HG03097 (cell line): Measurements from ENCODE around the gene APBB2.
A peak's percentile ranks its signal among the peaks of the same experiment; 100 is the strongest.

Experiments used
- ATAC-seq: cut with Tn5 transposase; IDR thresholded peaks from one replicate; pipeline ENCODE4 v1.9.1; 2021; ENCODE audit not compliant: unreplicated experiment, low FRiP score

Gene APBB2

DNA sequence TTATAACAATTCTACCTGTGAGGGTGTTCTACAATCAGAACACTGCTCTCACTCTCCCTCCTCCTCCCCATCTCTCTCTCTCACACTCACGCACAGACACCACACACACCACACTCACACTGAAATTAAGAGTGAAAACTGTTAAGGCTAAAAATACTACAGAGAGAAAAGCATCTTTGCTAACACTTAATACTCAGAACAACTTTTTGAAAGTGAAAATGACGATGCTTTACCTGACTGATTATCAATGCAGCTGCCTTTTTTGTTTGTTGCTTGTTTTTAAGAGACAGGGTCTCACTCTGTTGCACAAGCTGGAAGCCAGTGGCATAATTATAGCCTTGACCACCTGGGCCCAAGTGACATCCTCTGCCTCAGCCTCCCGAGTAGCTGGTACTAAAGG lies 222.4 kb downstream of the APBB2 start:
- peak; percentile 57 for ATAC-seq

DNA sequence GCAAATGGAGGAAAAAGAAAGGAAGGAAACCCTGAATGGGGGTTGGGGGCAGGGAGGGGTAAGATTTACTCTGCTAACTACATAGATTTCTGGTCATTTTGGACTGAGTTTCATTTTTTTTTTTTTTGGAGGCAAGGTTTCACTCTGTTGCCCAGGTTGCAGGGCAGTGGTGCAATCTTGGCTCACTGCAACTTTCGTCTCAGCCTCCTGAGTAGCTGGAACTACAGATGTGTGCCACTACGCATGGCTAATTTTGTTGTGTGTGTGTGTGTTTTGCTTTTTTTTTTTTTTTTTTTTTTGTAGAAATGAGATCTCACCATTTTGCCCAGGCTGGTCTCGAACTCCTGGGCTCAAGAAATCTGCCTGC lies 223.5 kb downstream of the APBB2 start:
- ATAC-seq: no peak

GRCh38 chr4:40990236-40990898 lies 224.0 kb downstream of the APBB2 start:
- ATAC-seq: no peak

- no peak for ATAC-seq
Measured at GRCh38 chr4:40987151-40987550, 227.2 kb downstream of the APBB2 start.

- no peak for ATAC-seq
Measured at GRCh38 chr4:40986375-40986774, 228.0 kb downstream of the APBB2 start.

DNA sequence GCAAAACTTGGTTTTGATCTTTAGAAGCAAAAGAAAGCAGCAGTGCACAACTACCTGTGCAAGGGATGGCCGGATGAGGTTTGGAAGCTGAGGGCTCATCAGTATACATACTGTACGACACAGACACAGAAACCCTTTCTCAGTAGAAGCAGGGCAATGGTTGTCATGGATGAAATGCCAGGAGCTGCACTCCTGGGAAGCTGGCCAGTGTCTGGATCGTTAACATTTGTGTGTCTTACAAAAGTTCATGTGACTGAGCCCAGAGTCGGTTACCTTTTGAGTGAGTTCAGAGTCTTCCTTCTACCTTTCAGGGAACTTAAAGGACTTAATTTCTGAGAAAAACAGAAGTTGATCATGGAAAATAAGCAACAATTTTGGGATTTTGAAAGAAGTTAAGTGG lies 230.3 kb downstream of the APBB2 start:
- ATAC-seq: no peak

GRCh38 chr4:40980318-40980883 lies 233.9 kb downstream of the APBB2 start:
- no peak for ATAC-seq

DNA sequence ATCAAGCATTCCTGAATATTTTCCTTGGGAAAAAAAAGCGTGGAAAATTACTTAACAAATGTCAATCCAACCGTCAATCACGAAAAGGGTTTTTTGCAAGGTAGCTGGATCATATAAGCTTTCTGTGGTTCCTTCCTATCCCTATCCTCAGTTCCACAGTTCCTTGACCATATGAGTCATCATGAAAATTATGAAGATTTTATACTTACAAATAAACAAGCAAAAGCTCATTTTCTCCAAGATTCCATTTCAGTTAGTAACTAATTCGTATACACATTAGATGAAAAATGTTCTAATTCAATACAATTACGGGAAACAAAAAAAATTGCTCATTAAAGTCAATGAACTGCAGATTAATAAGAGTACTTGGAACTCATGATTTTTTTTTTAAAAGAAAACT lies 235.8 kb downstream of the APBB2 start:
- no peak for ATAC-seq

DNA sequence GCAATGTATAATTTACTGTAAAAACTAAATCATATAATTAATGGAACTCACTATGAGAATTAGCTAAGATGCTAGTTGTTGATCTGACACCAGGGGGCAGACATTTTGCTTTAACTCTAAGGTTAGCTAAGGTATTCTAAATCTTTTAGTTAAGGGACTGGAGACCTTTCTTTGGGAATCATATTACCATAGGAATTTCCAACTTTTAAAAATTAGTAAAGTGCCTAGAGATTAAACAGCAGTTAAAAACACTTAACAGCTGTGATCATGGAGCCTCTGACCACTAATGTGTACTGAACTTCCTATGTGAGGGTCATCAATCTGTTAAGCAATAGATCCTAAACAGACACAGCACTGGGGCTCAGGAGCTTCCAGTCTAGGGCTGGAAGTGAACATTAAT lies 238.0 kb downstream of the APBB2 start:
- ATAC-seq: no peak

DNA sequence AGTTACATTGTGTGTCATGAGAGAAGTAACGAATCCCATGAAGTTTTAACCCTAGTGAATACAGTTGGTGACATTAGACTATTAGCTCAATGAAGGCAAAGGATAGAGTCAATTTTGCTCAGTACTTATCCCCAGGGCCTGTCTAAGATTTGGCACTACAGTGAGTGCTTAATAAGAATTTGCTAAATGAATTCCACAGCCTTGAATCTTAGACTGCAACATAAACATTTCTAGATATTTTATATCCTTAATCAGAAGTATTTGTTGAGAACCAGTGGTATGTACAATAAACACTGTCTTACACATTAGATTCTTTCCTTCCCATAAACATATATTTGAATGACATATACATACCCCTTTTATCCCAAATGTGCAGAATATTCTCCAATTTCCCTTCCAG lies 241.6 kb downstream of the APBB2 start:
- no peak for ATAC-seq

- ATAC-seq: no peak
Measured at GRCh38 chr4:40971338-40971737, 243.0 kb downstream of the APBB2 start.

GRCh38 chr4:40969501-40969900 lies 244.8 kb downstream of the APBB2 start:
- ATAC-seq: no peak

DNA sequence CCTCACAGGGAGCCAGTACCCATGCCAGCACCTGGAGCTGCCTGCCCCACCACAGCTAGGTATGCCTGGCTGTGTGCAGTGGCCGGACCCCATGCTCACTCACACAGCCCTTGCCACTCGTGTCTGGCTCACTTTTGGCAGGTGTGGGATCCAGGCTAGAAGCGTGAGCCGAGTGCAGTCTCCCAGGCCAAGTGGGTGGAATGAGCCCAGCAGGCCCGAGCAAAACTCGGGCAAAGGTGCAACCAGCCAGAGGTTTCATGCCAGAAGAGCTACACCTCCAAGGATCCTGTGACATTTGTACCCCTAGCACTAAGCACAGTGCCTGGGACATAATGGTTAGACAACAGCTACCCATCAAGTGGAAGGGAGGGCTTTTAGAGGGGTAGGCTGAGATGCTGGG lies 246.8 kb downstream of the APBB2 start:
- no peak for ATAC-seq

DNA sequence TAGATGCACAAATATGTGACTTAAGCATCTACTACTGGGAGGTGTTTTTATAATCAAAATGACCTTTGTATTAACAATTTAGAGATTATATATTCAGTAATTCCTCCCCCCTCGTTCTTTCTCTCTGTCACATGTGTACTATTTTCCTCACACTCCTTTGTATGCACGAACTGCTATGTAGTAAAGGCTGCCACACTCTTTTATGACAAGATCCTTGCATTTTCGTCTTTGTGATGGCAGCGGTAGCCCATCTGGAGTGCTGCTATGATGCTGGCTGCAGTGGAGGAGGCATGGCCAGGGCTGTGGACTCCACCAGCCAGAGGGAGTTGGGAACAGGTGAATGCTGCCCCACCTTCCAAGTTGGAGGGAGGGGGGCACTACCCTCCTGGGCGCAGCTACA lies 248.3 kb downstream of the APBB2 start:
- ATAC-seq: no peak

- no peak for ATAC-seq
Measured at GRCh38 chr4:40963897-40964478, 250.4 kb downstream of the APBB2 start.

DNA sequence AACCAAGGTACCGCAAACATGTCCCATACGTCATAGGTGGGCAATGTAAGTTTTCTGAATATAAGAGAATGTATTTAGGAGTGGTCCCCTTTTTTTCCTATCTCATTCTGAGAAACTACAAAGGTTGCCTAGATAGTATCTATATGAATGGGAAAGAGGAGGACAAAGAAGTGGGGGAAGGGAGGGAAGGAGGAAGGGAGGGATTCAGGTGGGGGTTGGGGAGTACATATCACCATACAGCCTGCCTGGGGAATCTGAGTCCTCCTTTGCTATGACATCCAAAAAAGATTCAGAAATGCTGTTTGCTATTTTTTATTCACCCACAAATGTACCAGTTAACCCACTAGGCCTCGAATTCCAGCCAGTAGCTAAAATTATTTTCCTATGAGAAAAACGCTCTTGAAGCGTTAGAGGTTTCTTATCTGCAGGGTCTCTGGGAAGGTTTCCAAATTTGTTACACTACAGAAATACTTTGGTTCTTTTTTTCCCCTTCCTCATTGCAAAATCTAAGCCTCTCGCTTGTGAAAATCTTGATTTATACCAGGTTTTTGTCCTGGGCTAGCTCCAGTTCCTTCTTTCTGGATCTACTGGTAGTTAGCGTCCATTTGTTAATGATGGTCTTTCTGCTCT lies 251.7 kb downstream of the APBB2 start:
- ATAC-seq: no peak

GRCh38 chr4:40960941-40961340 lies 253.4 kb downstream of the APBB2 start:
- no peak for ATAC-seq

DNA sequence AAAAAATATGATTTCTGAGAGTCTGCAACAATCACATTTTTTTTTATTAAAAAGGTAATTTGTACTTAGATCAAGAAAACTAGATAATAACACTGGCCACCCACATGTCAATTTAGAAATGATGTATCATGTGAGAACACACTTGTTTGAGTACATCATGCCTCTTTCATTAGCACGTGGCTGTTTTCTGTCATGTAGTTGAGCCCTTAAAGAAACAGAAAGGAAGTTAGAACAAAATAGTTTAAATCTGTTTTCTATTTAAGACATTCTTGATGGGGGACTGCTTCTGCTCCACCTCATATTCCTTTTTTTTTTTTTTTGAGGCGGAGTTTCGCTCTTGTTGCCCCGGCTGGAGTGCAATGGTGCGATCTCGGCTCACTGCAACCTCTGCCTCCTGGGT lies 257.1 kb downstream of the APBB2 start:
- ATAC-seq: no peak

- ATAC-seq: no peak
Measured at GRCh38 chr4:40956721-40957255, 257.6 kb downstream of the APBB2 start.

GRCh38 chr4:40954088-40954668 lies 260.2 kb downstream of the APBB2 start:
- ATAC-seq: no peak
